Muscle layer of colon (tissue), 2 donors: ENCODE measurements around the gene PFKP.
"Not testable (repeated sequence)": the region's sequence is repeated elsewhere in the genome, so short reads cannot be mapped to it uniquely, and the experiment has no call there.

Source experiments
- H3K27ac ChIP-seq: one replicate; pipeline ENCODE4 v1.7.0; 2013; ENCODE audit warnings: low read depth, mild to moderate bottlenecking, low read length, moderate library complexity
- H3K27me3 ChIP-seq, 2 donors: one replicate each; pipeline ENCODE4 v1.7.0; 2013; ENCODE audit warnings: low read length in 2 of 2, mild to moderate bottlenecking in 2 of 2; ENCODE audit not compliant: insufficient read depth in 2 of 2, control insufficient read depth in 1 of 2
- H3K36me3 ChIP-seq: one replicate; pipeline ENCODE4 v1.7.0; 2013; ENCODE audit warnings: mild to moderate bottlenecking, low read length; ENCODE audit not compliant: insufficient read depth
- H3K4me1 ChIP-seq: one replicate; pipeline ENCODE4 v1.7.0; 2013; ENCODE audit warnings: mild to moderate bottlenecking, low read length; ENCODE audit not compliant: insufficient read depth
- H3K4me3 ChIP-seq, 2 donors: one replicate each; pipeline ENCODE4 v1.7.0; 2013; ENCODE audit warnings: low read length in 2 of 2, low read depth in 1 of 2, mild to moderate bottlenecking in 1 of 2, moderate library complexity in 1 of 2
- H3K9ac ChIP-seq: one replicate; pipeline ENCODE4 v1.7.0; 2013; ENCODE audit warnings: low read length
- H3K9me3 ChIP-seq: one replicate; pipeline ENCODE4 v1.7.0; 2013; ENCODE audit warnings: mild to moderate bottlenecking, low read length
- donor health status: abdominal sarcoma.
- donor health status: Adenocarcinoma of cecum.

Gene PFKP

DNA sequence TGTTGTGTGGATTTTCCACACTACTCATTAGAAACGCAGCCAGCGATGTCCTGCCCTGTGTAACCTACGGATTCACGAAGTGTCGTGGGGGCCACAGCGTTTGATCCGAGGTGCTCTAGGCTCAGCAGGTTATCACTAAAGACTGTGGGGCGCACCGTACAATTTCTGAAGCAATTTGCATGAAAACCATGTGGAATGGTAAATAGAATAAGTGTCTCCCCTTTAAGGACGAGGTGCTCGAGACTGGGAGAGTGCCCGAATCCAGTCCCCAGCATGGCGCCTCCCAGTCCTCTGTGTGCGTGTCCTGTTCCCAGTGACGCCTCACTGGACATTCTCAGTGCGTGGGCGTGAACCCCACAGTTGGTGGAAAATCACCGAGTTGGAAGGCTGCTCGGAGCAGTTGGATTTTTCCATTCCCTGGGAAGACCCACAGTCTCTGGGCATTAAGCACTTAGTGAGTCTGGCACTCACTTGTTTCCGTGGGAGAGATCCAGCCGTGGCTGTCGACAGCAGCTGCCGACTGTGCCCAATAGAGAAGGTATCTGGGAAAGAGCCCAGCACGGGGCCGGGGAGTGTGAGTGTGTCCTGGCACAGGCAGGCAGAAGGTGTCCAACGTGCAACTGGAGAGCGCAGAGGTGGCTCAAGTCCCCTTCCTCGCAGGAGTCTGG is 37.0 kb downstream of the PFKP start:
- Histone ChIP-seq H3K9ac (no peak overlapping the region), H3K36me3 (peaks cover 6% of the 10 kb centered on the region), H3K27ac (no peak overlapping the region)

DNA sequence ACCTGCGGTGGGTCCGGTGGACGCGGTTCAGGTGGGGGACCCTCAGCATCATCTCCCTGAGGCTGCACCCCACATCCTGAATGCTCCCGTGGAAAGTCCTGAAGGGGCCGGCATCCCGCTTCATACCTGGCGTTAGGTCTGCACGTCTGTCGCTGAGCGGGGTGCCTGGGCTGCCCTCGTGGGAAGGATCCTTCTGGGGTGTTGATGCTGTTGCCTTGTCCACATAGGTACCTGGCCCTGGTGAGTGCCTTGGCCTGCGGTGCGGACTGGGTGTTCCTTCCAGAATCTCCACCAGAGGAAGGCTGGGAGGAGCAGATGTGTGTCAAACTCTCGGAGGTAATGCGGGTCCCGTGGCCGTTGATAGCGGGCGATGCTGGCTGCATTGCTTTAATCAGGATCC is 37.8 kb downstream of the PFKP start:
- no peaks in the 10 kb centered on the region for H3K9me3 ChIP-seq
- H3K4me3 ChIP-seq, result no peak overlapping the region
- H3K4me1 ChIP-seq, result peaks cover 6% of the 10 kb centered on the region
- H3K9ac ChIP-seq, result no peak overlapping the region
- peaks cover 6% of the 10 kb centered on the region for H3K36me3 ChIP-seq
- no peaks in the 10 kb centered on the region for H3K27me3 ChIP-seq
- no peak overlapping the region for H3K27ac ChIP-seq

More for the DNA sequence above, 37.0 kb downstream of the PFKP start:
- H3K9me3 ChIP-seq, result no peaks in the 10 kb centered on the region
- no peaks in the 10 kb centered on the region for H3K27me3 ChIP-seq
- no peak overlapping the region for H3K4me3 ChIP-seq
- H3K4me1 ChIP-seq, result peaks cover 6% of the 10 kb centered on the region

DNA sequence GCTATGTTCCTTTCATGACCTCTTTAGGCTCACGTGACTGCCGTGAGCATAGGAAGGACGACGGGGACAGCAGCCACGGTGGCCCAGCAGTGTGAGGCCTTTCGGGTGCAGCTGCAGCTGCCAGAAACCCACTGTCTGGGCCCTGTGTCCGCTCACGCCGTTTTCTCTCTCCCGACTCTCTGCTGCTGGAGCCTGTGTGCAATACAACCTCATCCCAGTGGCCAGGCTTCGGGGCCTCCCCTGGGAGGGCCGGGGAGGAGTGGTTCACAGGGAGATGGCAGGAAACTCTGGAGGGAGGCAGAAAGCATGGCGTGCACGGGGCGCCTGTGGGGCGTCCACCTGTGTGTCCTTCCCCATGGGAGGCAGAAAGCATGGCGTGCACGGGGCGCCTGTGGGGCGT is 38.6 kb downstream of the PFKP start:
- H3K4me3 ChIP-seq, result no peak overlapping the region
- no peak overlapping the region for H3K9ac ChIP-seq
- no peak overlapping the region for H3K27ac ChIP-seq
- no peaks in the 10 kb centered on the region for H3K27me3 ChIP-seq
- peaks cover 6% of the 10 kb centered on the region for H3K4me1 ChIP-seq
- H3K9me3 ChIP-seq, result no peaks in the 10 kb centered on the region
- H3K36me3 ChIP-seq, result peaks cover 6% of the 10 kb centered on the region

DNA sequence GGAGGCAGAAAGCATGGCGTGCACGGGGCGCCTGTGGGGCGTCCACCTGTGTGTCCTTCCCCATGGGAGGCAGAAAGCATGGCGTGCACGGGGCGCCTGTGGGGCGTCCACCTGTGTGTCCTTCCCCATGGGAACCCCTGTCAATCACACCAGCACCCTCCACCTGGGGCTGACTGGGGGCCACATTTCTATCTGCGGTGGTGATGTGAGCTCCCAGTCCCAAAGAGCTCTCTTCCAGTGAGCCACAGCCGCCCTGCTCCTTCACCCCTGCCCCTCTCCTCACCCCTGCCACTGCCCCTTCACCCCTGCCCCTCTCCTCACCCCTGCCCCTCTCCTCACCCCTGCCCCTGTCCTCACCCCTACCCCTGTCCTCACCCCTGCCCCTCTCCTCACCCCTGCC is 39.0 kb downstream of the PFKP start:
- not testable (repeated sequence) for H3K27ac ChIP-seq, H3K4me1 ChIP-seq, H3K9ac ChIP-seq, H3K36me3 ChIP-seq, H3K4me3 ChIP-seq, H3K9me3 ChIP-seq, H3K27me3 ChIP-seq

DNA sequence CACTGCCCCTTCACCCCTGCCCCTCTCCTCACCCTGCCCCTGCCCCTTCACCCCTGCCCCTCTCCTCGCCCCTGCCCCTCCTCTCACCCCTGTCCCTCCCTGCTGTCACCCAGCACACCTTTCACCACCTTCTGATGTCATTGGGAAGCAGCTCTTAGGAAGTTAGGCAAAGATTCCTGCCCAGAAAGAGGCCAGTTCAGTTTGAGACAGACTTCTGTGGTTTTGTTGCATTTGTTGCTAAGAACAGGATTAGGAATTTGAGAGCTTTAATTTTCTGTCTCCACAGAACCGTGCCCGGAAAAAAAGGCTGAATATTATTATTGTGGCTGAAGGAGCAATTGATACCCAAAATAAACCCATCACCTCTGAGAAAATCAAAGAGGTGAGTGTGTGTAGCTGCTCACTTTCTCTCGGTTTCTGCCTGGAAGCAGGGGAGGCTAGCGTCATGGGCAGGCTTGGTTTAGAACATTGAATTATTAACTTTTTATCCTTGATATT is 39.6 kb downstream of the PFKP start:
- H3K9me3 ChIP-seq, result no peaks in the 10 kb centered on the region
- no peak overlapping the region for H3K9ac ChIP-seq
- no peaks in the 10 kb centered on the region for H3K4me1 ChIP-seq
- H3K27me3 ChIP-seq, result no peaks in the 10 kb centered on the region
- peaks cover 6% of the 10 kb centered on the region for H3K36me3 ChIP-seq
- no peak overlapping the region for H3K4me3 ChIP-seq
- no peak overlapping the region for H3K27ac ChIP-seq

DNA sequence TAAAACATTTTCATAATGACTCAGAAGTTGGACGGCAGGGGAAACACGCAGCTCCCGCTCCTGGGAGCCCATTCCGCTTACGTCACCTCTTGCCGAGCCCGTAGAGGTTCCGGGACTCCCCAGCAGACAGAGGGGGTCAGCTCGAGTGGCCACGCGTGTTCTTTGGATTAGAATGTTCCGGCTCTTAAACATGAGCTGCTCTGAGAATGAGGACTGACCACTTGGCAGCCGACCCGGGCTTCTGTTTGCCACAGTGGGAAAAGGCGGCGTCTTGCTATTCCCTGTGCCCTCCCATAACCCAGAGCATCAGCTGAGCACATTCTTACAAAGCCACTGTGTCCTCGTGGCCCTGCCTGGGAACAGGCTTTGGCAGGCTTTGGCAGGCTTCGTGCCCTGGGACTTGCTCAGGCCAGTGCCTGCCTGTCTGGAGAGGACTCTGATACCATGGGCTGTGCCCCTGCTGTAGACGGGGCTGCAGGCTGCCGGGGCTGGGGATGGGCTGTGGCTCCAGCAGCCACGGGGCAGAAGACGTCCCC is 40.1 kb downstream of the PFKP start:
- H3K4me1 ChIP-seq, result no peaks in the 10 kb centered on the region
- no peaks in the 10 kb centered on the region for H3K27me3 ChIP-seq
- H3K36me3 ChIP-seq, result peaks cover 6% of the 10 kb centered on the region
- H3K9me3 ChIP-seq, result no peaks in the 10 kb centered on the region
- no peak overlapping the region for H3K9ac ChIP-seq
- H3K27ac ChIP-seq, result no peak overlapping the region
- no peak overlapping the region for H3K4me3 ChIP-seq

DNA sequence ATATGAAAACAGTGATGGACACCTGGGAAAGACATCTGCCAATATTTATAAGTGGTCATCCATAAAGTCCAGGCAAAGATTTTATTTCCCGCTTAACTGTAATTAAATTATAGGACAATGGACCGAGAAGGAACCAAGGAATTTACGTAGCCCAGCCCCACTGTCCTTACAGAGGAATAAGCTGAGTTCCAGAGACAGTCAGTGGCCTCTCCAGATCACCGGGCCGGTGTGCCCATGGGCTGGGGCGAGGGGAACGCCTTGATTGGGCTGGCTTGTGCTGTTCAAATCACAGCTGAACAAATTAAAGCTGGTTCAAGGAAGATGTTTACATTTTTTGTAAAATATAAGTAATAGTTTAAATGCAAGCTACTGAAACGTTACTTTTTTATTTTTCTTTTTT is 40.7 kb downstream of the PFKP start:
- Histone ChIP-seq H3K4me1 (no peaks in the 10 kb centered on the region), H3K9me3 (no peaks in the 10 kb centered on the region), H3K4me3 (no peak overlapping the region), H3K27me3 (no peaks in the 10 kb centered on the region), H3K9ac (no peak overlapping the region), H3K36me3 (peaks cover 6% of the 10 kb centered on the region), H3K27ac (no peak overlapping the region)

DNA sequence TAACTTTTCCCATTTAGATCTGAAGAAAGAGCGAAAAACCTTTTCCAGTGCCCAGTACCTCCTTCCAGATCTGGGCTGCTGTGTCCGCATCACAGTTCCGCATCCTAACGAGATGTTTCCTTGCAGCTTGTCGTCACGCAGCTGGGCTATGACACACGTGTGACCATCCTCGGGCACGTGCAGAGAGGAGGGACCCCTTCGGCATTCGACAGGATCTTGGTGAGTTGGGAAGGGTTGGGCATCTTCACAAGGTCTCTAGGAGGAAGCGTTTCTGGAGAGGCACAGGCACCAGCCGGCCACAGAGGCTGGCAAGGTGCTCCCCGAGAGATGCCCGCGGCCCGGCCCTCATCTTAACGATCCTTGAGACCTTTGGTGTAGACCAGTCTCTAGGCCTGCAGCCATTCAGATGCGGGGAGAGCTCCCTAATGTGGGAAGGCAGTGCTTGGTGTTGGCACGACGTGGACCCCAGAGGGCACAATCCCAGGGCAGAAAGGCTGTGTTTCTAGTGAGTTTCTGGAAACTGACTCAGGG is 41.3 kb downstream of the PFKP start:
- no peaks in the 10 kb centered on the region for H3K27me3 ChIP-seq
- no peaks in the 10 kb centered on the region for H3K4me1 ChIP-seq
- H3K9me3 ChIP-seq, result no peaks in the 10 kb centered on the region
- no peak overlapping the region for H3K27ac ChIP-seq
- H3K4me3 ChIP-seq, result no peak overlapping the region
- H3K36me3 ChIP-seq, result peaks cover 9% of the 10 kb centered on the region
- H3K9ac ChIP-seq, result no peak overlapping the region

DNA sequence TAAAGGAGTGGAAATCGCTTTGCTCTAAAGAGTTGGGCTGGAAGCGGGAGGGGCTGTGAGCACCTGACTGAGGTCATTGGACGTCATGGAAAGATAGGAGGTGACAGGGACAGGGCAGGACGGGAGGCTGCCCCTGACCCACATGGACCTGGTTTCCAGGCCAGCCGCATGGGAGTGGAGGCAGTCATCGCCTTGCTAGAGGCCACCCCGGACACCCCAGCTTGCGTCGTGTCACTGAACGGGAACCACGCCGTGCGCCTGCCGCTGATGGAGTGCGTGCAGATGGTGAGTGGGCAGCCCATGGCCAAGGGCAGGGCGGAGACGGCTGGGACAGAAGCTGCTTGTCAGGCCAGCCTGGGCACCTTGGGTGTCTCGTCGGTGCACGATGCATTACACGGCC is 41.8 kb downstream of the PFKP start:
- Histone ChIP-seq H3K4me1 (no peaks in the 10 kb centered on the region), H3K9ac (no peak overlapping the region), H3K9me3 (no peaks in the 10 kb centered on the region), H3K27ac (no peak overlapping the region), H3K4me3 (no peak overlapping the region), H3K27me3 (no peaks in the 10 kb centered on the region), H3K36me3 (peaks cover 10% of the 10 kb centered on the region)

DNA sequence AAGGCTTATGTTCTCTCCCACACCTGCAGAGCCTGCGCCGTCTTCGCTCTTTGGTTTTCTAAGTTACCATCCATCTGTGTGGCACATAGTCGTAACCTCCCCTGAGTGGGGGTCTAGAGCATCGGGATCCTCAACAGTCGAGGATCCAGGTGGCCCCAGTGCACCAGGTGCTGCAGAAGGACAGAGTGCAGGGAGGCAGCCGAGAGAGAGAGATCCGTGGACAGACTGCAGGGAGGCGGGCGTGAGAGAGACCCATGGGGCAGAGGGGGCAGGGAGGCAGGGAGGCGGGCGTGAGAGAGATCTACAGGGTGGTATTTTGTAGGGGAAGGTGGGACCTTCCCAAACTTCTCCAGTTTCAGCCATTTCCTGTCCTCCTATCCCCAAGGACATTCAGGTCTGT is 42.3 kb downstream of the PFKP start:
- no peaks in the 10 kb centered on the region for H3K9me3 ChIP-seq
- no peak overlapping the region for H3K27ac ChIP-seq
- H3K36me3 ChIP-seq, result peaks cover 10% of the 10 kb centered on the region
- no peak overlapping the region for H3K4me3 ChIP-seq
- no peaks in the 10 kb centered on the region for H3K4me1 ChIP-seq
- no peak overlapping the region for H3K9ac ChIP-seq
- H3K27me3 ChIP-seq, result no peaks in the 10 kb centered on the region

DNA sequence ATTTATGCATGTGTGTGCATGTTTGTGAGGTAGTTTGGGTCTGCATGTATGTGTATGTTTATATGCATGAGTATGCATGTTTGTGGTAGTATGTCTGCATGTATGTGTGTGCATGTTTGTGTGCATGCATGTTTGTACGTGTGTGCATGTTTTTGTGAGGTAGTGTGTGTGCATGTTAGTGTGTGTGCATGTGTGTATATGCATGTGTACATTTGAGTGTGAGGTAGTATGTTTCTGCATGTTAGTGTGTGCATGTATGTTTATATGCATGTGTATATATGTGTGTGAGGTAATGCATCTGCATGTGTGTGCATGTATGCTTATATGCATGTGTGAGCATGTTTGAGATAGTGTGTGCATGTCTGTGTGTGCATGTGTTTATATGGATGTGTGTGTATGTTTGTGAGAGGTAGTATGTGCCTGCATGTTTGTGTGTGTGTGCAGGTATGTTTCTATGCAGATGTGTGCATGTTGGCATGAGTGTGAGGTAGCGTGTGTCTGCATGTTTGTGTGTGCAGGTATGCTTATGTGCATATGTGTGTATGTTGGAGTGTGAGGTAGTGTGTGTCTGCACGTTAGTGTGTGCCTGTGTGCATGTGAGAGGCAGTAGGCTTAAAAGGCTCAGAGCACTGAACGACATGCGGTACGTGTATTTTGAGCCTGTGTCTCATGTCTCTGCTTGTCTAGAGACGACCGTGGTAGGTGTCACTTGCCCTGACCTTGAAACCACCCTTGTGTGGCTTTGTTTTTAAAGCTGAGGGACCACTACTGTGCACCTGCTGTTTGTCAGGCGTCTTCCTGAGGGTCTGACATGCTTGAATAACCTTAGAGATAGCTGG is 43.7 kb downstream of the PFKP start:
- no peaks in the 10 kb centered on the region for H3K9me3 ChIP-seq
- H3K36me3 ChIP-seq, result peaks cover 10% of the 10 kb centered on the region
- H3K4me1 ChIP-seq, result no peaks in the 10 kb centered on the region
- no peak overlapping the region for H3K4me3 ChIP-seq
- no peak overlapping the region for H3K27ac ChIP-seq
- H3K27me3 ChIP-seq, result no peaks in the 10 kb centered on the region
- H3K9ac ChIP-seq, result no peak overlapping the region
